BE2C (cell line): ENCODE data around the gene JPH2.

ENCODE experiments used
- DNase-seq: peaks from one replicate; pipeline ENCODE4 v3.0.0-alpha.2; 2020
- H3K27me3 ChIP-seq: fragments of 250-450 bp; sonication (Bioruptor Pico); 2 replicates; pipeline ENCODE4 v1.5.1; 2020; ENCODE audit warnings: mild to moderate bottlenecking
- H3K36me3 ChIP-seq: fragments of 250-450 bp; sonication (Bioruptor Pico); 2 replicates; pipeline ENCODE4 v1.5.1; 2020; ENCODE audit warnings: mild to moderate bottlenecking
- H3K4me1 ChIP-seq: fragments of 250-450 bp; sonication (Bioruptor Pico); 2 replicates; pipeline ENCODE4 v1.5.1; 2020
- H3K4me3 ChIP-seq: 2 replicates; pipeline ENCODE4 v1.5.1; 2011; ENCODE audit warnings: low read depth, low read length
- H3K9me3 ChIP-seq: fragments of 250-450 bp; sonication (Bioruptor Pico); 2 replicates; pipeline ENCODE4 v1.5.1; 2020
- TF ChIP-seq, protein P1 (sequence below): IDR thresholded peaks from 2 replicates; pipeline ENCODE4 v1.5.1; 2012; ENCODE audit warnings: mild to moderate bottlenecking, low read depth, low read length

JPH2 gene

DNA sequence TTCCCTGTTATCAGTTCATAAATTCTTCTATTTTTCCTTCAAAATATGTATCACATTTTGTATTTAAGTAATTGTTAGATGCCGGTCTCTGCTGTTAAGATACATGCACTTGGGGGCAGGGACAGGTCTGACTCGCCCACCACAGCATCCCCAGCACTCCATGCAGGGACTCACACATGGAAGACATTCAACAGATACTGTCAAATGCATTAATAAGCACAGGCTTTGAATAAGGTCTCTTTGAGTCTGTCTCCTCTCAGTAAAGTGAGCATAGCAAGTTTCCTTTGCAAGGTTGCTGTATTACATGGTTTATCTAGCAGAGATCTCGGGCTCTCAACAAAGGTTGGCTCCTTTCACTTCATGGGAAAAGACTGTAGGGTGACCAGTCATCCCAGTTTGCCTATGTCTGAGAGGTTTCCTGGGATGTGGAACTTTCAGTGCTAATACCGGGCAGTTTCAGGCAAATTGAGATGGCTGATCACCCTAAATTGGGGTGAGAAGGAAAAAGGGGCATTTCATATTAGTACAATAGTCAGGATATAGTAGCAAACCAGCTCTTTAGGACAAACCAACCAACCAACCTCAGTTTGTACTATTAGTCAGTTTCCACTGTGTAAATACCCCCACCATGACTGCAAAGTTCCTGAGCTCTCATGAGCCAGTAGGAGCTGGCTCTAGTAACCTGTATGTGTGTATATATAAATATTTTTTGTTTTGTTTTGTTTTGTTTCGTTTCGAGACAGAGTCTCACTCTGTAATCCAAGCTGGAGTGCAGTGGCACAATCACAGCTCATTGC, 15.0 kb downstream of the JPH2 start:
- Histone ChIP-seq H3K4me1 (no peaks in the 10 kb centered on the region), H3K4me3 (no peak overlapping the region), H3K27me3 (peaks cover 11% of the 10 kb centered on the region; the same call in 1 of the 2 replicates), H3K36me3 (no peaks in the 10 kb centered on the region), H3K9me3 (no peaks in the 10 kb centered on the region)
- TF ChIP-seq, protein P1, sequence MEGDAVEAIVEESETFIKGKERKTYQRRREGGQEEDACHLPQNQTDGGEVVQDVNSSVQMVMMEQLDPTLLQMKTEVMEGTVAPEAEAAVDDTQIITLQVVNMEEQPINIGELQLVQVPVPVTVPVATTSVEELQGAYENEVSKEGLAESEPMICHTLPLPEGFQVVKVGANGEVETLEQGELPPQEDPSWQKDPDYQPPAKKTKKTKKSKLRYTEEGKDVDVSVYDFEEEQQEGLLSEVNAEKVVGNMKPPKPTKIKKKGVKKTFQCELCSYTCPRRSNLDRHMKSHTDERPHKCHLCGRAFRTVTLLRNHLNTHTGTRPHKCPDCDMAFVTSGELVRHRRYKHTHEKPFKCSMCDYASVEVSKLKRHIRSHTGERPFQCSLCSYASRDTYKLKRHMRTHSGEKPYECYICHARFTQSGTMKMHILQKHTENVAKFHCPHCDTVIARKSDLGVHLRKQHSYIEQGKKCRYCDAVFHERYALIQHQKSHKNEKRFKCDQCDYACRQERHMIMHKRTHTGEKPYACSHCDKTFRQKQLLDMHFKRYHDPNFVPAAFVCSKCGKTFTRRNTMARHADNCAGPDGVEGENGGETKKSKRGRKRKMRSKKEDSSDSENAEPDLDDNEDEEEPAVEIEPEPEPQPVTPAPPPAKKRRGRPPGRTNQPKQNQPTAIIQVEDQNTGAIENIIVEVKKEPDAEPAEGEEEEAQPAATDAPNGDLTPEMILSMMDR, result no peak
- DNase-seq, result no peak

DNA sequence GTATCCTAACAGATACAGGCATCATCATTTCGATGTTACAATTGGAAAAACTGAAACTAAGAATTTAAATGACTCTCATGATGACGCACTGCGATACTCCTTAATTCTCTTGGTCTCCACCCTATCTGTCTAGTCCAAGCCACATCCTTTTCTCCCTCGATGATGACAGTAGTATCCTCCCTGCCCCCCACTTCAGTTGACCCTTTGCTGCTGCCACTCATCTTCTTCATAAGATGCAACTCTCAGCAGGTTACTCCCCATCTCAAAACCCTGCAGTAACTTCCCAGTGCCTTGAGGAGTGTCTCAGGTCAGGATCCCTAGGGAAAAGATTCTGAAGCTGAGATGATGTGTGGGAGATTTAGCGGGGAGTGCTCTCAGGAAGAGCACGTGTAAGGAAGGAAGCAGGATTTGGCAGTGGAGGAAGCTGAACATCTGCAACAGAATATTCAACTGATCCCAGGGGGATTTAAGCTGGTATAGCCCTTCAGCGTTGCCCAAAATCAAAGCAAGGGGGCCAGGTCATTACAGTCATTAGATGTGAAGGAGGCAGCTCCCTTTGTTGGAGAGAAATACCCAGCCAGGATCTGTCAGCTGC, 16.1 kb downstream of the JPH2 start:
- H3K4me3 ChIP-seq, result no peak overlapping the region
- TF ChIP-seq, protein P1, result no peak
- H3K36me3 ChIP-seq, result no peaks in the 10 kb centered on the region
- no peaks in the 10 kb centered on the region for H3K9me3 ChIP-seq
- H3K4me1 ChIP-seq, result no peaks in the 10 kb centered on the region
- no peak for DNase-seq
- peaks cover 12% of the 10 kb centered on the region; the same call in 1 of the 2 replicates for H3K27me3 ChIP-seq

DNA sequence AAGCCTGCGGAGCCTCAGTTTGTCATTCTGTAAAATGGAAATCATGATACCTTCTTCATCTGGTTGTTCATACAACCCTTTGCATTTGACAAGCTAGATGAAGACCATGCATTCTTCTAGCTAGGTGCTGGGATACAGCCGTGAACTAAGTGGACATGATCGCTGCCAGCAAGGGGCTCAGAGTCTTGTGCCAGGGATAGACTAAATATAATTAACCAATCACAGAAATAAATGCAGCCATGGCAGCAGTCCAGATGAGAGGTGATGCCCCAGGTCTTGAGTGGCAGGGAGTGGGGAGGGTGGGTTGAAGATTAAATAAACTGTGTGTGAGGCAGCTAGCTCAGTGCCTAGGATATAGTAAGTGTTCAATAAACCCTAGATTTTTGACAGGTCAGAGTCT, 19.3 kb downstream of the JPH2 start:
- H3K9me3 ChIP-seq, result peaks cover 2% of the 10 kb centered on the region; the same call in 1 of the 2 replicates
- peaks cover 21% of the 10 kb centered on the region; the same call in 1 of the 2 replicates for H3K27me3 ChIP-seq
- H3K36me3 ChIP-seq, result no peaks in the 10 kb centered on the region
- no peak overlapping the region for H3K4me3 ChIP-seq
- DNase-seq, result no peak
- no peaks in the 10 kb centered on the region for H3K4me1 ChIP-seq
- TF ChIP-seq, protein P1, result no peak

DNA sequence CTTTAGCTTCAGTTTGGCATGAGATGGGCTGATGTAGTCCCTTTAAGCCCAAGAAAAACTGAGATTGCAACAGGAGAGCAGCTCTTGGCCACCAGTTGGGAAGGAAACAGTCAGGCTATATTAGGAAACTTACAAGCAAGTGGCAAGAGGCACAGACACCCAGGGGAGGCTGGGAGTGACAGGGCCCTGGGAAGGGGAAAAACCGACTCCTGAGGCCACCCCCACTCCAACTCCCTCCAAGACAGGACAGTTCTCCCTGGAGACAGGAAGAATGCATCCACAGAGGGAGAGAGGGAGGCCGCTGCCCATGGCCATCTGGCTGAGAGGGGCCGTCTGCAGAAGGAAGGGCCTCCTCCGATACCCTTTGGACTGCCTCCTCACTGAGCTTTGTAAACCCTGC, 20.5 kb downstream of the JPH2 start:
- TF ChIP-seq, protein P1, result no peak
- no peaks in the 10 kb centered on the region for H3K36me3 ChIP-seq
- DNase-seq, result no peak
- peaks cover 16% of the 10 kb centered on the region; the same call in 1 of the 2 replicates for H3K27me3 ChIP-seq
- H3K4me1 ChIP-seq, result no peaks in the 10 kb centered on the region
- peaks cover 2% of the 10 kb centered on the region; the same call in 1 of the 2 replicates for H3K9me3 ChIP-seq
- H3K4me3 ChIP-seq, result no peak overlapping the region

DNA sequence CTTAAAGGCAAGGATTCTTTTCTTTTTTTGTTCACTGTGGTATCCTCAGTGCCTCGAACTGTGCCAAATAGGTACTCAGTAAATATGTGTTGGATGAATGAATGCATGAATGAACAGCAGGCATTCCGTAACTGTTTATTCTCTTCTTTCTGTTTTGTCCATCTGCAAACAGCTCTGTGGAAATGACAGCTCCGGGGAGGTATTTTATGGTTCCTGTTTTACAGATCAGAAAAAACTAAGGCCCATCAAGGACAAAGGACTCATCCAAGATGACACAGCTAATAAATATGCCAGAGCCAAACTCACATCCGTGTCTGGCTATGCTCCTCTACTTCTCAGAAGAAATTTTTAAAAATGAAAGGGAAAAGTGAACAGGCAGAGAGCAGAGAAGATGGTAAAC, 21.0 kb downstream of the JPH2 start:
- Histone ChIP-seq H3K36me3 (no peaks in the 10 kb centered on the region), H3K27me3 (peaks cover 12% of the 10 kb centered on the region; the same call in 1 of the 2 replicates), H3K4me1 (no peaks in the 10 kb centered on the region), H3K4me3 (no peak overlapping the region), H3K9me3 (peaks cover 2% of the 10 kb centered on the region; the same call in 1 of the 2 replicates)
- DNase-seq, result no peak
- TF ChIP-seq, protein P1, result no peak

DNA sequence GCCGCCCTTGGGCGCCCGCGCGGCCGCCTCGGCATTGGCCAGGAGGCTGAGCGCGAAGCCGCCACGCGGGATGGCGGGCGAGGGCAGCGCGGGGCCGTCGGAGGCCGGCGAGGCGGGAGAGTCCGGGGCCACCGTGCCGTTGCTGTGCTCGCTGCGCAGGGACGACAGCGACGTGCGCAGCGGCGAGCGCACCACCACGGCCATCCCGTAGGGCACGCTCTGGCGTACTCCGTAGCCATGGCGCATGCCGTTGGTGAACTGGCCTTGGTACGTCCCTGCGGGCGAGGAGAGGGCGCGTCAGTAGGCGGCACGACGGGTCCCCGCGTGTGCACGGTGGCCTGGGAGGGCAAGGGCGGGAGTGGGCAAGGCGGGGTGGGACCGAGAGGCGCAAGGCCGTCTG, 26.9 kb downstream of the JPH2 start:
- DNase-seq, result no peak
- H3K4me1 ChIP-seq, result no peaks in the 10 kb centered on the region
- H3K9me3 ChIP-seq, result peaks cover 2% of the 10 kb centered on the region; the same call in 1 of the 2 replicates
- H3K4me3 ChIP-seq, result no peak overlapping the region
- H3K27me3 ChIP-seq, result peaks cover 3% of the 10 kb centered on the region
- no peaks in the 10 kb centered on the region for H3K36me3 ChIP-seq
- TF ChIP-seq, protein P1, result no peak
